Stimulated activated CD8-positive, alpha-beta memory T cell treated with anti-CD3 and anti-CD28 coated beads, Interleukin-15, amount 100 ng/mL, for 24 hours (primary cell): Measurements from ENCODE around the gene SSH2.
"Not testable (repeated sequence)": the region's sequence is repeated elsewhere in the genome, so short reads cannot be mapped to it uniquely, and the experiment has no call there.

ENCODE experiments used
- DNase-seq: peaks from one replicate; pipeline ENCODE4 v3.0.0-alpha.2; 2020; ENCODE audit warnings: low read depth

Gene SSH2, protein sequence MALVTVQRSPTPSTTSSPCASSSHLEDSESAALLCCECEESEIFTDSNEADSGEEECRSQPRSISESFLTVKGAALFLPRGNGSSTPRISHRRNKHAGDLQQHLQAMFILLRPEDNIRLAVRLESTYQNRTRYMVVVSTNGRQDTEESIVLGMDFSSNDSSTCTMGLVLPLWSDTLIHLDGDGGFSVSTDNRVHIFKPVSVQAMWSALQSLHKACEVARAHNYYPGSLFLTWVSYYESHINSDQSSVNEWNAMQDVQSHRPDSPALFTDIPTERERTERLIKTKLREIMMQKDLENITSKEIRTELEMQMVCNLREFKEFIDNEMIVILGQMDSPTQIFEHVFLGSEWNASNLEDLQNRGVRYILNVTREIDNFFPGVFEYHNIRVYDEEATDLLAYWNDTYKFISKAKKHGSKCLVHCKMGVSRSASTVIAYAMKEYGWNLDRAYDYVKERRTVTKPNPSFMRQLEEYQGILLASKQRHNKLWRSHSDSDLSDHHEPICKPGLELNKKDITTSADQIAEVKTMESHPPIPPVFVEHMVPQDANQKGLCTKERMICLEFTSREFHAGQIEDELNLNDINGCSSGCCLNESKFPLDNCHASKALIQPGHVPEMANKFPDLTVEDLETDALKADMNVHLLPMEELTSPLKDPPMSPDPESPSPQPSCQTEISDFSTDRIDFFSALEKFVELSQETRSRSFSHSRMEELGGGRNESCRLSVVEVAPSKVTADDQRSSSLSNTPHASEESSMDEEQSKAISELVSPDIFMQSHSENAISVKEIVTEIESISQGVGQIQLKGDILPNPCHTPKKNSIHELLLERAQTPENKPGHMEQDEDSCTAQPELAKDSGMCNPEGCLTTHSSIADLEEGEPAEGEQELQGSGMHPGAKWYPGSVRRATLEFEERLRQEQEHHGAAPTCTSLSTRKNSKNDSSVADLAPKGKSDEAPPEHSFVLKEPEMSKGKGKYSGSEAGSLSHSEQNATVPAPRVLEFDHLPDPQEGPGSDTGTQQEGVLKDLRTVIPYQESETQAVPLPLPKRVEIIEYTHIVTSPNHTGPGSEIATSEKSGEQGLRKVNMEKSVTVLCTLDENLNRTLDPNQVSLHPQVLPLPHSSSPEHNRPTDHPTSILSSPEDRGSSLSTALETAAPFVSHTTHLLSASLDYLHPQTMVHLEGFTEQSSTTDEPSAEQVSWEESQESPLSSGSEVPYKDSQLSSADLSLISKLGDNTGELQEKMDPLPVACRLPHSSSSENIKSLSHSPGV (N-terminal part only)

GRCh38 chr17:29929533-29930408 lies at the start of gene SSH2:
TSS of gene SSH2 (minus strand) at chr17:29930228. CDS start at chr17:29930000, 228 bp downstream.
- DNase-seq = peak; percentile 75

DNA sequence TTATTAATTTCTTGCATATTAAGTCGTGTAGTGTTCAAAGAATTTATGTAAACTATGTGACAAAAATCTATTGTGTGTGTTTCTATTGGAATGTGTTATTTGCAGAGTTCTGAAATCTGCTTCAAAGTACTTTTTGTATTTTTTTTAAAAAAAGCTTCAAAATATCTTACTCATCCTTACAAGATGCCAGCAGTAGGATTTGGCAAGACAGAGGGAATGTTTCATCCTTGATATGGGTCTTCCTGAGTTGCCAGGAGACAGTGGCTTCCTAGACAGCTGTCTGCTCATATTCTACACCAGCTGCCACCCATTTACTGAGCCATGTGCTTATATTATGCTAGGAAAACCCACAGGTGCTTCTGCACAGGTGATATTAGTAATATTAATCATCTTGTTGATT lies 47.8 kb upstream of the SSH2 start:
- no peak for DNase-seq

GRCh38 chr17:29973005-29973404 lies 43.0 kb upstream of the SSH2 start:
- no peak for DNase-seq

DNA sequence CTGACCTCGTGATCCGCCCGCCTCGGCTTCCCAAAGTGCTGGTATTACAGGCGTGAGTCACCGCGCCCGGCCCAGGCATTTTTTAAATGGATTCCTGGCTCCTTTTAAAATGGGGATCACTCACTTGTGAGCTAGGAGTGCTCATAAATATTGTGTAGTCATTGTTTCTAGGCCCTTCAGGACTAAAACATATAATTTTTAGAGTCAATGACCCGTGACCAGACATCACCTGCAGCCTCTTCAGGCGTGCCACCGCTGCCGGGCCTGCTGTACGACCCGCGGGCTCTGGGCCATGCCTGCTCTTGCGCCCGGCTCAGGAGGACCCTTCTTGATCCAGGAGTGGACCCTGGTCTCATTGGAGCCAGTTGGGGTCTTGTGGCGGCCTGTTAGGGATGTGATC lies 42.2 kb upstream of the SSH2 start:
- no peak for DNase-seq

- DNase-seq = no peak
These were observed 38.2 kb upstream of the SSH2 start for GRCh38 chr17:29968271-29968670.

DNA sequence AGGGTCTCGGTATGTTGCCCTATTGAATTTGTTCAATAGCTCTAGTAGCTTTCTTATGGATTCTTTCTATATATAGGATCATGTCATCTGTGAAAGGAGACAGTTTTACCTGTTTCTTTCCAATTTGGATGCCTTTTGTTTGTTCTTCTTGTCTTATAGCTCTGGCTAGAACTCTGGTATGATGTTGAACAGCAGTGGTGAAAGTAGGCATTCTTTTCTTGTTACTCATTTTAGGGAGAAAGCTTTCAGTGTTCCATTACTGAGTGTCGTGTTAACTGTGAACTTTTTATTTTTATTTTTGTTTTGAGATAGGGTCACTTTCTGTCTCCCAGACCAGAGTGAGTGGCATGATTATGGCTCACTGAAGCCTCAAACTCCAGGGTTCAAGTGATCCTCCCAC lies 32.6 kb upstream of the SSH2 start:
- no peak for DNase-seq

GRCh38 chr17:29959658-29960337 lies 29.8 kb upstream of the SSH2 start:
- no peak for DNase-seq

- DNase-seq = no peak
These were observed 29.1 kb upstream of the SSH2 start for GRCh38 chr17:29958947-29959657.

GRCh38 chr17:29957488-29957887 lies 27.5 kb upstream of the SSH2 start:
- DNase-seq = not testable (repeated sequence)

- DNase-seq = no peak
These were observed 26.2 kb upstream of the SSH2 start for GRCh38 chr17:29956225-29956624.

DNA sequence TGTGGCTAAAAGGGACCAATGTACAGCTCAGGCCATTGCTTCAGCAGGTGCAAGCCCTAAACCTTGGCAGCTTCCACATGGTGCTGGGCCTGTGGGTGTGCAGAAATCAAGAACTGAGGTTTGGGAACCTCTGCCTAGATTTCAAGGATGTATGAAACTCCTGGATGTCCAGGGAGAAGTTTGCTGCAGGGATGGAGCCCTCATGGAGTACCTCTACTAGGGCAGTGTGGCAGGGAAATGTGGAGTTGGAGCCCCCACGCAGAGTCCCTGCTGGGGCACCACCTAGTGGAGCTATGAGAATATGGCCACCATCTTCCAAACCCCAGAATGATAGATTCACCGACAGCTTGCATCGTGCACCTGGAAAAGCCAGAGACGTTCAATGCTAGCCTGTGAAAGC lies 24.4 kb upstream of the SSH2 start:
- no peak for DNase-seq

DNA sequence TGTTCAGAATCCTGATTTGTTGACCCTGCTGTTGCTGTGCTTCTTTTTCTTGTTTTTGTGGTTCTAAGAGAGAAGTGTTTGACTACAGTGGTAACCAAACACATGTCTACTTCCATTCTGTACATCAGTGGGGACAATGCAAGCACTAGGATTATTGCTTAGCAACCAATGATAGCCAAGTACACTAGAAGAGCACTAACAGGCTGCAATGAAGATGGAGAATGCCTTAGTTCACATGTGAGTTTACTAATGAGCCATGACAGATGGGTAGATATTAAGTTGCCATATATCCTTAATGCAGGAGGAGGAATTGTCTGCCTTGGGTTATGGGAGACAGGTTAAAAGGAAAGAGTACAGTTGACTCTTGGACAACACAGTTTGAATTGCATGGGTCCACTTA lies 19.7 kb upstream of the SSH2 start:
- DNase-seq = no peak

DNA sequence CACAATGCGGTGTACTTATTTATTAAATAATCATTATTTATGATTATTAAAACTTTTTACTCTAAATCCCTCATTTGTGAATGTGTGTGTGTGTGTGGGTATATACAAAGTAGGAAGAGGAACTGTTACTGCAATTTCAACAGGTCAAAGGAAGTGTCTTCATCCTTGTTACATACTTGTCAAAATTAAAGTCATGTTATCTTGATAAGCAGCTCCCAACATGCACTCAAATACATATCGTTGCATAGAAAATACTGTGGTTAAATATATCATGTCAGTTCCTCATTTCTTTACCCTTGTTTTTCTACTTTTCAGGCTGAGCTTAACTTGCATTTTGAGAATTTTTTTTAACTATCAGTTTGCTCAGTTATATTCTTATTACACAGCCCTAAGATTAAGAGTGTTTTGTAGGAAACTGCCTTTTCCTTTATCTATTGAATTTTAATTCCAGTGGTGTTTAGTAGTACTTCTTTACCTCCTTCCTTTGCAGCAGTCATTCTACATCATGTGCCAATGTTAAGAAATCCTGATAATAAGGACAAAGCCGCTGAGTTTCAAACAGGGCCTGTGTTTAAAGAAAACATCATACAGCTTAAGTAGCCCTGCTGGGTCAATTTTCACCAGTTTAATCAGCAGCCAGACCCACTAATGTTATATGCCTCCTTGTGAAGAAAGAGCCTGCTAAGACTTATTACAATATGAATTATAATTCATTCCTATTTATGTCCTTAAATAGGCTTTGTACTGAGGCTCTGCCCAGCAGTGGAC lies 18.6 kb upstream of the SSH2 start:
- DNase-seq = no peak

DNA sequence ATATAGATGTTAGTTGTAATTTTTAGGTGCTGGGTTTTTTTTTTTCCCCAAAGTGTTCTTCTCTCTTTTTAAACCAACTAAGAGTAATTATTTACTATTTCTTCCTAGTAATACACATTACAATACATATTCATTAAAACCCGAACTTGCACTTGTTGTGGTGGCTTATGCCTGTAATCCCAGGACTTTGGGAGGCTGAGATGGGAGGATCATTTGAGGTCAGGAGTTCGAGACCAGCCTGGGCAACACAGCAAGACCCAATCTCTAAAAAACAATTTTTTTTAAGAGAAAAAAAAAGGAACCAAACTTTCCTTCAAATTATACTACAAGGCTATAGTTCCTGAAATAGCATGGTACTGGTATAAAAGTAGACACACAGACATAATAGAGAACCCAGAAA lies 15.3 kb upstream of the SSH2 start:
- DNase-seq = no peak

- no peak for DNase-seq
These were observed 11.3 kb upstream of the SSH2 start, which contains the start of gene EFCAB5 for GRCh38 chr17:29941334-29941733. TSS of gene EFCAB5 (plus strand) at chr17:29941634. CDS start at chr17:29941797, 163 bp downstream.

GRCh38 chr17:29936724-29937123 lies 6.7 kb upstream of the SSH2 start:
- no peak for DNase-seq

- not testable (repeated sequence) for DNase-seq
These were observed 5.9 kb upstream of the SSH2 start for GRCh38 chr17:29935909-29936308.

GRCh38 chr17:29933379-29933778 lies 3.4 kb upstream of the SSH2 start:
- DNase-seq = no peak
